Activated T-cell treated with anti-CD3 and anti-CD28 coated beads for 24 hours (primary cell): Measurements from ENCODE around the gene PLIN4.

Experiments
- DNase-seq: peaks from one replicate; pipeline ENCODE4 v3.0.0-alpha.2; 2020; ENCODE audit warnings: low read depth

PLIN4 gene

DNA sequence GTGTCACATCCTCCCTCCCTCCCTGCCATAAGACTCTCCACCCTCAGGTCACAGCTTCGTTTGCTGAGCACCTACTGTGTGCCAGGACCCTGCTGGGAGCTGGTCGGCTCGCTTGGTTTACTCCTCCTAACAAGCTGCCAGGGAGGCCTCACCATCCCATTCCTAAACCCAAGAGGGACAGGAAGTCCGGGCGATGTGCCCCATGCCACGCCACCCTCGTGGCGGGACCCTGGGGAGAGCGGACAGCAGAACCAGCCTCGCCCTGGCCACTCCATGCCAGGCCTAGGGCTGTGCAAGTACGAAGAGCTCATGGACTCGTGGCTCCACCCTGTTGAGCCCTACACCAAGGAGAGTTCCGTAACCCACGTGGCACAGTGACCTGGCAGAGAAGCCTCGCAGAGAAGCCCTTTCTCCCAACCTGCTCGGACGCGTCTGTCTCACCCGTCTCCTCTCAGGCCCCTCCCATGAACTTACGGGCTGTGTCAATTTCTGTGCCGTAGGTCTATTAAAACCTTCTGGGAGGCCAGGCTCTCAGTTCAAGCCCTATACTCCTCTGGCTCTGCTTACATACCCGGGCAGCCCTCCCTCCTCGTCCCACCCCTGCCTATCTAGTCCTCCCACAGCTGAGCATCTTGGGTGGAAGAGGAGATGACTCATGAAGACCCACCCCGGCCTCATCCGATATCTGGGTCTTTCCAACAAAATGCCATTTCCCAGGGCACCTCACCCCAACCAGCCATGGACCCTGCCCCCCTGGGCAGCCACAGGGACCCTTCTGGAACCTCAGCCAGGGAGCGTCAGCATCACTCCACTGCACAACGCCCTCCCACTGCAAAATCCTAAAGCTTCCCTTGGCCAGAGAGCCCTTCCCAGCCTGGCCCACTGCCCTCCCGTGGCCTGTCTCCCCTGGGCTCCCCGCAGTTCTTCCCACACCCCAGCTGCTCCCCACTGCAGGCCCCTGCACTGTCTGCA is 63.3 kb downstream of the PLIN4 start:
- DNase-seq, result no peak

DNA sequence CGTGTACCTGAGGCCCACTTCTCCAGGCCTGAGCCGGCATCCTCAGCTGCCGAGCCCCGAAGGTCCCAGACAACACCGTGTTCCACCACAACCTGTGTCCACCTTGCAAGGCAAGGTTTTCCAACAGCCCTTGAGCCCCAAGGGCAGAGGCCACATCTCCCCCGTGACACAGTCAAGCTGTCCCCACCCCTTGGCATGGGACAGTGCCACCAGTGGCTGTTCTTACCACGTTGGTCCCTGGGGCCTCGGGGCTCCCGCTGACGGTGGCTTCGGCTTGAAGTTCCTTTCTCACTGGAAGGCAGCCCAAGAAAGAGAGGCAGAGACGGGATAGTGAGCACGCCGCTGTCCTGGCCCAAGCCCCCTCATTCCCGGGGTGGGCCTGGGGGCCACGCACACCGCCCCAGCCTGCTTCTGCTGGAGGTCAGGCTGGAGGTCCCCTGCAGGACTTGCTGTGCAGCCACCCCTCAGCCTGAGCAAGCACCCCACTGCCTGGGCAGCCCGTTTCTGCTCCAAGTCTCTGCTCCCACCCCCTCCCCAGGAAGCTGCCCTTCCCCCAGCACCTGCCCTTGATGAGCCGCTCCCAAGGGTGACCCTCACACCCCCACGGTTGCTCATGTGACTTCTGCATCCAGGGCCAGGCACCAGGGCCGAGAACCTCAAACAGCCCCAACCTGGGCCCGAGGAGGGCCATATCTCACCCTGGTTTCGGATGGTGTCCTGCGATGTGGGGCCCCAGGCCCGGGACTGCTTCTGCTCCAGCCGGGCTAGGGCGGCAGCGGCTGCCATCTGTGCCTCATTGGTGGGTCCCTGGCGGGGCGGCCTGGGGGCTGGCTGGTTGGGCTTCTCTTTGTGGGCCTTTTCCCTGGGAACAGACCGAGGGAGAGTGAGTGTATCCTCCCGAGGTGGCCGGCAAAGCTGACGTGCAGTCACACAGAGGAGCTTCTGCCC is 64.8 kb downstream of the PLIN4 start:
- DNase-seq, result no peak

DNA sequence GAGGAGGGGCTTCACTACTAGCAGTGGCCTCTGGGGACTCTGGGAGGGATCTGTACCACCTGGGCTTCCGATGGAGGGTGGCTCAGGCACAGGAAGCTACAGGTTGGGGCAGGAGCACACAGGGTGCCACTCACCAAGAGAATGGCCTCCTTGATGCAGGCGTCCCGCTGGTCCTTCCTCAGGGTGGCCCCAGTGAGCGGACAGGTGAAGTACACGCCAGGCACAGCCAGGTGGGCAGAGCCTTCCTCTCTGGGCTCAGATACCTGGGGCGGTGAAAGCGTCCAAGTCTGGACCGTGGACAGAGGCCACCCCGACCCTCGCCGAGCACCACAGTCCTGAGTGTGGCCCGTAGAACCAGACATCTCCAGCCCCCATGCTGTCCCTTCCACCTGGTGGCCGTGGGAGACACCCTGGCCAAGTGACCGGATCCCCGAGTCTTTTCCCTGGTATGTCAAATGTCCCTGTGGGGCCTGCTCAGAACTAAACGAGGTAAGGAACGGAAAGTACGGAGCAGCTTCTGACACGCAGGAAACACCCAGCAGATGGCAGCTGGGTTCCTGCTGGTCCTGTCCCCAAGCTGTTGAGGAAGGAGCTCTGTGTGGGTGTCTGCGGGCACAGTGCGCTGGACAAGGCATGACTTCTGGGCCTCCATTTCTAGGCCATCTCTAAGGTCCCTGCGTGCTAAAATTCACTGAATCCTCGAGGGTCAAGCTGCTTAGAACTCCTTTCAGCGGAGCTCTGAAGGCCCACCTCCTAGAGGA is 65.9 kb downstream of the PLIN4 start:
- DNase-seq, result no peak
